Umbilical cord (tissue), 2 donors: ENCODE results near the gene GRM1. TPM values are rescaled to one million over a fixed set of nuclear protein-coding genes. Genes with fewer than 3 reads are reported as not detected.
A peak's percentile ranks its signal among the peaks of the same experiment; 100 is the strongest.

ENCODE experiments used
- DNase-seq: peaks from one replicate; pipeline ENCODE4 v3.0.0-alpha.2; 2015; ENCODE audit warnings: low spot score
- total RNA-seq: library from RNA; depleted of rRNA; stranded (reverse); fragments of >200 nt; gene quantifications from one replicate; pipeline ENCODE4 v1.2.3, GENCODE V29; 2014; ENCODE audit warnings: low replicate concordance; ENCODE audit not compliant: insufficient read depth

The GRM1 gene
- total RNA-seq, 1 donor from 2014 or later, result 1.9 TPM

GRCh38 chr6:146271163-146271562 is 242.3 kb downstream of the GRM1 start:
- peak; percentile 71 for DNase-seq

- DNase-seq, result no peak
These were observed 244.6 kb downstream of the GRM1 start for GRCh38 chr6:146273490-146273889.

GRCh38 chr6:146277142-146277541 is 248.3 kb downstream of the GRM1 start:
- no peak for DNase-seq

- DNase-seq, result peak; percentile 74
These were observed 252.9 kb downstream of the GRM1 start for GRCh38 chr6:146281651-146282362.

GRCh38 chr6:146282837-146283236 is 254.0 kb downstream of the GRM1 start:
- no peak for DNase-seq

- DNase-seq, result no peak
These were observed 255.4 kb downstream of the GRM1 start for GRCh38 chr6:146284311-146284710.

- DNase-seq, result no peak
These were observed 258.1 kb downstream of the GRM1 start for GRCh38 chr6:146286961-146287360.

GRCh38 chr6:146287691-146288369 is 259.0 kb downstream of the GRM1 start:
- no peak for DNase-seq

- peak; percentile 18 for DNase-seq
These were observed 261.1 kb downstream of the GRM1 start for GRCh38 chr6:146289816-146290588.

- no peak for DNase-seq
These were observed 261.7 kb downstream of the GRM1 start for GRCh38 chr6:146290589-146290901.

GRCh38 chr6:146292506-146292905 is 263.6 kb downstream of the GRM1 start:
- no peak for DNase-seq

GRCh38 chr6:146295695-146296094 is 266.8 kb downstream of the GRM1 start:
- no peak for DNase-seq

GRCh38 chr6:146297815-146298214 is 269.0 kb downstream of the GRM1 start:
- no peak for DNase-seq

- no peak for DNase-seq
These were observed 271.7 kb downstream of the GRM1 start for GRCh38 chr6:146300521-146300920.

GRCh38 chr6:146301764-146302163 is 272.9 kb downstream of the GRM1 start:
- DNase-seq, result no peak

GRCh38 chr6:146302994-146303393 is 274.1 kb downstream of the GRM1 start:
- no peak for DNase-seq

- no peak for DNase-seq
These were observed 275.3 kb downstream of the GRM1 start for GRCh38 chr6:146304181-146304580.

GRCh38 chr6:146305092-146305491 is 276.2 kb downstream of the GRM1 start:
- peak; percentile 18 for DNase-seq

GRCh38 chr6:146305951-146306350 is 277.1 kb downstream of the GRM1 start:
- DNase-seq, result no peak

GRCh38 chr6:146310628-146311027 is 281.8 kb downstream of the GRM1 start:
- no peak for DNase-seq

- DNase-seq, result no peak
These were observed 282.2 kb downstream of the GRM1 start for GRCh38 chr6:146311079-146311478.

- no peak for DNase-seq
These were observed 283.7 kb downstream of the GRM1 start for GRCh38 chr6:146312608-146313007.
